Panc1 (cell line): ENCODE measurements around the gene LMNA. TPM values are rescaled to one million over a fixed set of nuclear protein-coding genes. Genes with fewer than 3 reads are reported as not detected.

Experiments used
- ATAC-seq: fragments of 200-7000 bp; cut with Tn5 transposase; 2 replicates; pipeline ENCODE4 v1.9.1; 2020; ENCODE audit warnings: mild to moderate bottlenecking, moderate library complexity
- BruUV-seq: library from RNA; stranded (reverse); fragments of 400-500 nt; replicated peaks from 2 replicates; lab custom pipeline; 2021; lab: Mats Ljungman, UMichigan
- CTCF ChIA-PET: fragments of 300-600 bp; sonication (Branson Sonifier 250); formaldehyde crosslinking; loops from one replicate; lab custom pipeline; 2022; ENCODE audit warnings: antibody characterized with exemption; lab: Charles Lee
- POLR2A ChIA-PET: fragments of 300-600 bp; sonication (Branson Sonifier 250); formaldehyde crosslinking; loops from one replicate; lab custom pipeline; 2022; ENCODE audit warnings: antibody characterized with exemption; lab: Charles Lee
- DNase-seq: peaks from one replicate; pipeline ENCODE4 v3.0.0-alpha.2; 2010; ENCODE audit warnings: low read depth, low spot score
- H3K27ac ChIP-seq: 2 replicates; pipeline ENCODE4 v1.5.1; 2011; ENCODE audit warnings: mild to moderate bottlenecking, low read length, inconsistent platforms
- H3K27me3 ChIP-seq: fragments of 200-500 bp; sonication (Bioruptor generic); 2 replicates; pipeline ENCODE4 v1.6.0; 2014; ENCODE audit warnings: low read length, inconsistent platforms; ENCODE audit not compliant: control insufficient read depth, insufficient read depth
- H3K36me3 ChIP-seq: fragments of 200-500 bp; sonication (Bioruptor generic); 2 replicates; pipeline ENCODE4 v1.5.1; 2014; ENCODE audit warnings: inconsistent platforms, mild to moderate bottlenecking, low read length, moderate library complexity; ENCODE audit not compliant: control insufficient read depth, insufficient read depth
- H3K4me1 ChIP-seq: 2 replicates; pipeline ENCODE4 v1.5.1; 2011; ENCODE audit warnings: inconsistent platforms, mild to moderate bottlenecking, low read length, moderate library complexity; ENCODE audit not compliant: control insufficient read depth, insufficient read depth
- H3K4me3 ChIP-seq, 2 experiments: 2 replicates each; pipeline ENCODE4 v1.5.1; 2011 to 2012; ENCODE audit warnings: low read depth in 2 of 2, low read length in 2 of 2, mild to moderate bottlenecking in 2 of 2, inconsistent platforms in 1 of 2, moderate library complexity in 1 of 2
- H3K9me3 ChIP-seq: fragments of 200-500 bp; sonication (Bioruptor generic); 2 replicates; pipeline ENCODE4 v1.5.1; 2014; ENCODE audit warnings: low read depth, mild to moderate bottlenecking, inconsistent platforms, low read length, moderate library complexity; ENCODE audit not compliant: control insufficient read depth, insufficient read depth
- CTCF ChIP-seq: fragments of 450-650 bp; IDR thresholded peaks from 2 replicates; pipeline ENCODE4 v1.5.1; 2017; ENCODE audit warnings: mild to moderate bottlenecking
- POLR2AphosphoS5 ChIP-seq: IDR thresholded peaks from 2 replicates; pipeline ENCODE4 v1.6.1; 2012; ENCODE audit warnings: mild to moderate bottlenecking, low read depth, low read length, moderate library complexity
- REST ChIP-seq, 2 experiments: IDR thresholded peaks; 2 replicates each; pipeline ENCODE4 v1.6.1; 2011 to 2012; ENCODE audit warnings: low read depth in 2 of 2, control low read depth in 1 of 2, low read length in 1 of 2, mild to moderate bottlenecking in 1 of 2, moderate library complexity in 1 of 2; ENCODE audit not compliant: insufficient read depth in 1 of 2
- SIN3A ChIP-seq: IDR thresholded peaks from 2 replicates; pipeline ENCODE4 v1.6.1; 2012; ENCODE audit warnings: low read depth, mild to moderate bottlenecking, low read length, moderate library complexity, borderline replicate concordance; ENCODE audit not compliant: insufficient read depth
- TCF7L2 ChIP-seq: IDR thresholded peaks from 2 replicates; pipeline ENCODE4 v1.6.1; 2011; ENCODE audit warnings: mild to moderate bottlenecking, low read depth, low read length, inconsistent platforms
- in situ Hi-C: cut with HindIII; loops from 2 replicates; pipeline ENCODE4 v1.10.0; 2016; ENCODE audit warnings: low sequenced_read_pairs, low pct_unique_long_range_greater_than_20kb
- intact Hi-C: fragments of 100-400 bp; cut with micrococcal nuclease; formaldehyde crosslinking; loops from one replicate; pipeline ENCODE4 v1.10.0; 2022; ENCODE audit not compliant: unreplicated experiment
- total RNA-seq: library from RNA; stranded (reverse); gene quantifications from one replicate; pipeline ENCODE4 v1.2.1, GENCODE V29; 2021; ENCODE audit not compliant: unreplicated experiment

LMNA gene
- total RNA-seq, 1 experiment from 2014 or later: 691 TPM

DNA sequence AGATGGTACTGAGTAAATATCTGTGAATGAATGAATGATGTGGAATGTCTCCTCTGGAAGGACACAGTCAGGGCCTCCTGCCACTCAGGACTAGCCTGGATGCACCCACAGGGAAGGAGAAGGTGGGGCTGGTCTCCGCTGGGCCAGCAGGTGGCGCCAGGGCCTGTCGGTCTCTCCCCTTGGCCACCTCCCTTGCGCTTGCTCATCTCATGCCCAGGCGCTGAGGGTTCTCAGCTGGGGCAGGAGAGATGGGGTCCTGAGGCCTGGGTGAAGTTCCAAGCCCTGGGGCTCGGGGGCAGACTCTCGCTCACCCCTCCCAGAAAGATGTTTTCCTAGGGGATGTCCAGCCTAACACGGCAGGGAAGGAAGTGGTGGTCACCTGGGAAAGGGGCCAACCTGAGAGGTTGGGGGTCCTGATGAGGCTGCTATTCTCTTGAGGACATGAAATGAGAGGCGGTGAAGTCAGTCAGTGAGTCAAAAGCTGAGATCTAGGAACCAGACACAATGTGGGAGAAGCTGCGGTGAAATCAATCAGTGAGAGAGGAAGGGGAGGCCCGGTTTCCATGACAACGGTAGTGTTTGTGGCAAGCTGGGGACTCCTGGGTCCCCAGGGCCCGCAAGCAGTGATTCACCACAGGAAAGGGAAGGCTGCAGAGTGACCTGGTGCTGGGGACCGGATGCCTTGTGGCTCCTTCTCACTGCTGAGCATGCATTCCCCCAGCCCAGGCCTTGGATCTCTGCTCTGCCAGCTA, 17.7 kb upstream of the LMNA start:
- Histone ChIP-seq H3K4me1 (peaks cover 15% of the 10 kb centered on the region; the same call in 1 of the 2 replicates), H3K9me3 (no peaks in the 10 kb centered on the region), H3K36me3 (no peaks in the 10 kb centered on the region), H3K4me3 (no peak overlapping the region), H3K27me3 (no peaks in the 10 kb centered on the region), H3K27ac (peak overlapping the region; percentile 82)
- TF ChIP-seq CTCF: peak; percentile 97
- TF ChIP-seq REST (IDR thresholded peaks at IDR 0.05; ENCODE audit: insufficient read depth in 1 of 2, low read depth in 2 of 2, low read length in 1 of 2): no peak
- peak; percentile 44; the same call in 1 of the 2 replicates for TF ChIP-seq POLR2AphosphoS5
- TF ChIP-seq SIN3A: no peak
- no peak for TF ChIP-seq TCF7L2
- POLR2A ChIA-PET: no interaction called here
- CTCF ChIA-PET: interaction anchor here (0.6 to 2.3 kb wide), 4 partner anchors 32 to 131 kb away, joined by 3 to 23 read pairs (median 5); no protein-coding TSS in a partner anchor
- BruUV-seq: no TSS peak
- ATAC-seq: peak; percentile 98
- in situ Hi-C loops: no loop called here
- DNase-seq: peak; percentile 71
- intact Hi-C loops: loop anchor here (1.0 to 5.0 kb wide), 2 partner anchors 33 to 115 kb away; partner anchors contain the start of gene PMF1

- Histone ChIP-seq H3K36me3 (no peaks in the 10 kb centered on the region), H3K27me3 (no peaks in the 10 kb centered on the region), H3K4me3 (no peak overlapping the region), H3K9me3 (no peaks in the 10 kb centered on the region), H3K27ac (peak overlapping the region; percentile 82; the same call in 1 of the 2 replicates), H3K4me1 (peaks cover 15% of the 10 kb centered on the region; the same call in 1 of the 2 replicates)
- intact Hi-C loops: loop anchor here (5.0 kb wide), 1 partner anchor 115 kb away; the partner anchor contains the start of gene PMF1
- POLR2A ChIA-PET: no interaction called here
- CTCF ChIA-PET: interaction anchor here (2.3 kb wide), 1 partner anchor 31 kb away, joined by 23 read pairs; no protein-coding TSS in a partner anchor
- TF ChIP-seq SIN3A (no peak), REST (IDR thresholded peaks at IDR 0.05; ENCODE audit: insufficient read depth in 1 of 2, low read depth in 2 of 2, low read length in 1 of 2) (no peak), CTCF (no peak), TCF7L2 (no peak), POLR2AphosphoS5 (no peak)
- no peak for DNase-seq
- in situ Hi-C loops: no loop called here
- ATAC-seq: no peak
- no TSS peak for BruUV-seq
Measured at GRCh38 chr1:156097499-156098178, 16.9 kb upstream of the LMNA start.
